Panc1 (cell line): Measurements from ENCODE around the gene SFTA2.

Experiments
- CTCF ChIP-seq: fragments of 450-650 bp; IDR thresholded peaks from 2 replicates; pipeline ENCODE4 v1.5.1; 2017; ENCODE audit warnings: mild to moderate bottlenecking
- POLR2AphosphoS5 ChIP-seq: IDR thresholded peaks from 2 replicates; pipeline ENCODE4 v1.6.1; 2012; ENCODE audit warnings: mild to moderate bottlenecking, low read depth, low read length, moderate library complexity
- REST ChIP-seq, 2 experiments: IDR thresholded peaks; 2 replicates each; pipeline ENCODE4 v1.6.1; 2011 to 2012; ENCODE audit warnings: low read depth in 2 of 2, control low read depth in 1 of 2, low read length in 1 of 2, mild to moderate bottlenecking in 1 of 2, moderate library complexity in 1 of 2; ENCODE audit not compliant: insufficient read depth in 1 of 2
- SIN3A ChIP-seq: IDR thresholded peaks from 2 replicates; pipeline ENCODE4 v1.6.1; 2012; ENCODE audit warnings: low read depth, mild to moderate bottlenecking, low read length, moderate library complexity, borderline replicate concordance; ENCODE audit not compliant: insufficient read depth
- TCF7L2 ChIP-seq: IDR thresholded peaks from 2 replicates; pipeline ENCODE4 v1.6.1; 2011; ENCODE audit warnings: mild to moderate bottlenecking, low read depth, low read length, inconsistent platforms

- TF ChIP-seq SIN3A: no peak
- no peak for TF ChIP-seq CTCF
- no peak for TF ChIP-seq REST (IDR thresholded peaks at IDR 0.05; ENCODE audit: insufficient read depth in 1 of 2, low read depth in 2 of 2, low read length in 1 of 2)
- TF ChIP-seq POLR2AphosphoS5: no peak
- TF ChIP-seq TCF7L2: no peak
These were observed 47.7 kb upstream of the SFTA2 start for GRCh38 chr6:30979690-30980089.
